ENCODE measurements around the gene ERCC2. TPM values are rescaled to one million over a fixed set of nuclear protein-coding genes. Genes with fewer than 3 reads are reported as not detected.

Gene ERCC2
- total RNA-seq, 1 donor from 2014 or later: 32.2 TPM

GRCh38 chr19:45349430-45349941, 20.9 kb downstream of the ERCC2 start:
- no peak for DNase-seq (ENCODE audit: low read depth)
- TF ChIP-seq CTCF (conservative IDR thresholded peaks at IDR 0.05; ENCODE audit: low read depth, low read length): no peak
- no peak overlapping the region for H3K4me3 ChIP-seq (ENCODE audit: low read depth, low read length)

GRCh38 chr19:45349126-45349415, 21.3 kb downstream of the ERCC2 start:
- DNase-seq (ENCODE audit: low read depth): no peak
- no peak for TF ChIP-seq CTCF (conservative IDR thresholded peaks at IDR 0.05; ENCODE audit: low read depth, low read length)
- no peak overlapping the region for H3K4me3 ChIP-seq (ENCODE audit: low read depth, low read length)

GRCh38 chr19:45348367-45349125, 21.8 kb downstream of the ERCC2 start:
- no peak for TF ChIP-seq CTCF (conservative IDR thresholded peaks at IDR 0.05; ENCODE audit: low read depth, low read length)
- DNase-seq (ENCODE audit: low read depth): no peak
- no peak overlapping the region for H3K4me3 ChIP-seq (ENCODE audit: low read depth, low read length)

- TF ChIP-seq CTCF (conservative IDR thresholded peaks at IDR 0.05; ENCODE audit: low read depth, low read length): no peak
- DNase-seq (ENCODE audit: low read depth): no peak
- H3K4me3 ChIP-seq (ENCODE audit: low read depth, low read length): no peak overlapping the region
Observed at GRCh38 chr19:45347570-45348366, 22.6 kb downstream of the ERCC2 start.

GRCh38 chr19:45346449-45346848, 23.9 kb downstream of the ERCC2 start:
- no peak for DNase-seq (ENCODE audit: low read depth)
- no peak for TF ChIP-seq CTCF (conservative IDR thresholded peaks at IDR 0.05; ENCODE audit: low read depth, low read length)
- H3K4me3 ChIP-seq (ENCODE audit: low read depth, low read length): no peak overlapping the region

- no peak for DNase-seq (ENCODE audit: low read depth)
- H3K4me3 ChIP-seq (ENCODE audit: low read depth, low read length): no peak overlapping the region
- TF ChIP-seq CTCF (conservative IDR thresholded peaks at IDR 0.05; ENCODE audit: low read depth, low read length): no peak
Observed at GRCh38 chr19:45345506-45345860, 24.9 kb downstream of the ERCC2 start.
